ENCODE results near the gene ARIH1.
"Not testable (repeated sequence)": the region's sequence is repeated elsewhere in the genome, so short reads cannot be mapped to it uniquely, and the experiment has no call there.

DNA sequence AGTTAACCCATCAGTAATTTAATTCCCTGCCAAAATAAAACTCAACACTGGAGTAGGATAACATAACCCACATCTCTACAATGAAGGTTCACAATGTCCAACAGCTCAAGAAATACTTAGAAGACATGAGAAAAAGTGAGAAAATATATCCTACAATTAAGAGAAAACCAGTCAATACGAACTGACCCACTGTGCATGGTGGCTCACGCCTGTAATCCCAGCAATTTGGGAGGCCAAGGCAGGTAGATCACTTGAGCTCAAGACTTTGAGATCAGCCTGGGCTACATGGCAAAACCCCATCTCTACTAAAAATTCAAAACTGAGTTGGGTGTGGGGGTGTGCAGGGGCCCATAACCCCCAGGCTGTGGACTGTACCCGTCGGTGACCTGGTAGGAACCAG is 149.7 kb downstream of the ARIH1 start:
- TF ChIP-seq, protein P1, sequence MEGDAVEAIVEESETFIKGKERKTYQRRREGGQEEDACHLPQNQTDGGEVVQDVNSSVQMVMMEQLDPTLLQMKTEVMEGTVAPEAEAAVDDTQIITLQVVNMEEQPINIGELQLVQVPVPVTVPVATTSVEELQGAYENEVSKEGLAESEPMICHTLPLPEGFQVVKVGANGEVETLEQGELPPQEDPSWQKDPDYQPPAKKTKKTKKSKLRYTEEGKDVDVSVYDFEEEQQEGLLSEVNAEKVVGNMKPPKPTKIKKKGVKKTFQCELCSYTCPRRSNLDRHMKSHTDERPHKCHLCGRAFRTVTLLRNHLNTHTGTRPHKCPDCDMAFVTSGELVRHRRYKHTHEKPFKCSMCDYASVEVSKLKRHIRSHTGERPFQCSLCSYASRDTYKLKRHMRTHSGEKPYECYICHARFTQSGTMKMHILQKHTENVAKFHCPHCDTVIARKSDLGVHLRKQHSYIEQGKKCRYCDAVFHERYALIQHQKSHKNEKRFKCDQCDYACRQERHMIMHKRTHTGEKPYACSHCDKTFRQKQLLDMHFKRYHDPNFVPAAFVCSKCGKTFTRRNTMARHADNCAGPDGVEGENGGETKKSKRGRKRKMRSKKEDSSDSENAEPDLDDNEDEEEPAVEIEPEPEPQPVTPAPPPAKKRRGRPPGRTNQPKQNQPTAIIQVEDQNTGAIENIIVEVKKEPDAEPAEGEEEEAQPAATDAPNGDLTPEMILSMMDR (IDR thresholded peaks at IDR 0.05): not testable (repeated sequence)
- TF ChIP-seq POLR2A (IDR thresholded peaks at IDR 0.05); POLR2AphosphoS5 (IDR thresholded peaks at IDR 0.05; ENCODE audit: insufficient read depth in 1 of 2, low read depth in 1 of 2): not testable (repeated sequence)

Data from vagina (tissue), 2 donors.